ENCODE results near the gene XYLT1. TPM values are rescaled to one million over a fixed set of nuclear protein-coding genes. Genes with fewer than 3 reads are reported as not detected.

The XYLT1 gene
- total and polyA plus RNA-seq, 9 of the 15 experiments (the other 6 are each of a cell fraction or from before 2014, with no cell fraction given) = 0.03 to 0.09 (median 0.08) TPM; not detected in 6

GRCh38 chr16:17152311-17152710 lies 318.4 kb downstream of the XYLT1 start:
- WGBS (ENCODE audit: insufficient coverage, low coverage, missing lambda C conversion rate) = 7% methylated on average over 7 of the region's 7 CpGs
- FAIRE-seq (no peak), DNase-seq (ENCODE audit: extremely low read depth in 1 of 4, low spot score in 3 of 4) (no peak), ATAC-seq (no peak)
- POLR2A ChIA-PET = no interaction called here
- in situ Hi-C loops (cut with MboI) = no loop called here
- H3K9me1 ChIP-seq (ENCODE audit: control insufficient read depth, insufficient read depth, low read length) = no peaks in the 10 kb centered on the region
- H3K4me2 ChIP-seq (ENCODE audit: insufficient read depth, low read length) = no peak overlapping the region
- no peak overlapping the region for H3K27ac ChIP-seq (ENCODE audit: extremely low read depth, low read depth, low read length)
- no peaks in the 10 kb centered on the region for H3K79me2 ChIP-seq (ENCODE audit: control insufficient read depth, insufficient read depth, low read length)
- H3K36me3 ChIP-seq (ENCODE audit: control insufficient read depth, insufficient read depth, low read length) = no peaks in the 10 kb centered on the region
- H4K20me1 ChIP-seq (replicated peaks; ENCODE audit: control insufficient read depth, insufficient read depth, low read length) = peaks cover 5% of the 10 kb centered on the region; the same call in 1 of the 2 replicates
- TF ChIP-seq MAFK (IDR thresholded peaks at IDR 0.05; ENCODE audit: low read length) (no peak), CC2D1A (IDR thresholded peaks at IDR 0.05) (no peak), ZBTB40 (IDR thresholded peaks at IDR 0.05) (no peak), ZBTB40 (CRISPR knock-in tag; IDR thresholded peaks at IDR 0.05) (no peak), ZNF3 (CRISPR knock-in tag; IDR thresholded peaks at IDR 0.05) (no peak), STAT5B (CRISPR knock-in tag; IDR thresholded peaks at IDR 0.05) (no peak), ZNF584 (CRISPR knock-in tag; IDR thresholded peaks at IDR 0.05; ENCODE audit: low read depth) (no peak), JUNB (CRISPR knock-in tag; conservative IDR thresholded peaks at IDR 0.05) (no peak)
- no peaks in the 10 kb centered on the region for H3K4me1 ChIP-seq (replicated peaks in 1 of 2; ENCODE audit: control insufficient read depth in 2 of 2, insufficient read depth in 2 of 2, low read length in 2 of 2)
- CTCF ChIA-PET (ENCODE audit: low intra/inter-chr PET ratio) = no interaction called here
- intact Hi-C loops (cut with micrococcal nuclease) = loop anchor here (10.0 kb wide), 2 partner anchors 158 to 288 kb away; no protein-coding TSS in a partner anchor
- H3K9me3 ChIP-seq (replicated peaks; ENCODE audit: control insufficient read depth, insufficient read depth, low read depth, low read length) = no peaks in the 10 kb centered on the region
- no TSS peak for BruUV-seq (replicated peaks)
- H3K4me3 ChIP-seq = no peak overlapping the region
- no peak overlapping the region for H2AFZ ChIP-seq (ENCODE audit: low read depth, low read length)
- no peak overlapping the region for H3K9ac ChIP-seq (ENCODE audit: insufficient read depth in 1 of 2, low read depth in 2 of 2, low read length in 2 of 2)
- H3K27me3 ChIP-seq (ENCODE audit: control insufficient read depth in 2 of 2, insufficient read depth in 2 of 2, low read length in 2 of 2) = no peaks in the 10 kb centered on the region

Data from K562 (cell line).